Measurements from ENCODE around the gene TNFRSF1B.

Gene TNFRSF1B

DNA sequence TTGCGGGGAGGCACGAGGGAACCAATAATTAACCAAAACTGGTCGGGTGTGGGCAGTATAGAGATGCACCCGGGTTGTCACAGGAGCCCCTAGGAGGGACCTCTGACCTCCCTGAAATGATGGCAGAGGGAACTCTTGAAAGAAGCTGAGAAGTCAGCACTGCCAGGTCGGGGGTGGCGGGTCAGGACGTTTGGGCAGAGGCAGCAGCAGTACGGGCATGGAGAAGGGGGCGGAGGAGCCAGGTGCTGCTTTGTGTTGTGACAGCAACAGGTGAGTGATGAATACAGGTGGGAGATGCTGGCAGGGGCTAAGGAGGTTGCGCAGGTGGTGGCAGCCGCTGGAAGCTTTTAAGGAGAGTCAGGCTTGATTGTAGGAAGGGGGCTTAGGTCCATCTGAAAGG lies 11.7 kb downstream of the TNFRSF1B start:
- TF ChIP-seq, protein P1, sequence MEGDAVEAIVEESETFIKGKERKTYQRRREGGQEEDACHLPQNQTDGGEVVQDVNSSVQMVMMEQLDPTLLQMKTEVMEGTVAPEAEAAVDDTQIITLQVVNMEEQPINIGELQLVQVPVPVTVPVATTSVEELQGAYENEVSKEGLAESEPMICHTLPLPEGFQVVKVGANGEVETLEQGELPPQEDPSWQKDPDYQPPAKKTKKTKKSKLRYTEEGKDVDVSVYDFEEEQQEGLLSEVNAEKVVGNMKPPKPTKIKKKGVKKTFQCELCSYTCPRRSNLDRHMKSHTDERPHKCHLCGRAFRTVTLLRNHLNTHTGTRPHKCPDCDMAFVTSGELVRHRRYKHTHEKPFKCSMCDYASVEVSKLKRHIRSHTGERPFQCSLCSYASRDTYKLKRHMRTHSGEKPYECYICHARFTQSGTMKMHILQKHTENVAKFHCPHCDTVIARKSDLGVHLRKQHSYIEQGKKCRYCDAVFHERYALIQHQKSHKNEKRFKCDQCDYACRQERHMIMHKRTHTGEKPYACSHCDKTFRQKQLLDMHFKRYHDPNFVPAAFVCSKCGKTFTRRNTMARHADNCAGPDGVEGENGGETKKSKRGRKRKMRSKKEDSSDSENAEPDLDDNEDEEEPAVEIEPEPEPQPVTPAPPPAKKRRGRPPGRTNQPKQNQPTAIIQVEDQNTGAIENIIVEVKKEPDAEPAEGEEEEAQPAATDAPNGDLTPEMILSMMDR (IDR thresholded peaks at IDR 0.05; ENCODE audit: low read depth, low read length): no peak
- no peak for DNase-seq (ENCODE audit: extremely low read depth, low read depth)

DNA sequence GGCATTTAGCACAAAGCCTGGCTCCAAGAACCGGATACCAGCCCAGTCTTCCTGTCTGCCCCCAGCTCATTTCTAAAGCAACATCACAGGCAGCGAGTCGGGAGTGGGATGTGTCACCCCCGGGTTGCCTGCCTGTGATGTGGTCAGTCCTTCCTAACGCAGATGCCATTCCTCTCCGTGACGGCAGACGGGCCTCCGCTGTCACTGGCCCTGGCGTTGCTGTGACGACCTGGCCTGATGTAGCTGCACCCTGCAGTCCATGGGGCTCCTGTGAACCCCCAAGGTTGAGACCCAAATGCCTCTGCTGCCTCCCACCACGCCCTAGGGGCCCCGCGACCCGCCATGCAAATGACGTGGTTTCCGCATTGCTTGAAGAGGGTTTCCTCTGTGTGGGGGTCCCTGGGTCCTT lies 12.3 kb downstream of the TNFRSF1B start:
- no peak for DNase-seq (ENCODE audit: extremely low read depth, low read depth)
- TF ChIP-seq, protein P1 (IDR thresholded peaks at IDR 0.05; ENCODE audit: low read depth, low read length): no peak

DNA sequence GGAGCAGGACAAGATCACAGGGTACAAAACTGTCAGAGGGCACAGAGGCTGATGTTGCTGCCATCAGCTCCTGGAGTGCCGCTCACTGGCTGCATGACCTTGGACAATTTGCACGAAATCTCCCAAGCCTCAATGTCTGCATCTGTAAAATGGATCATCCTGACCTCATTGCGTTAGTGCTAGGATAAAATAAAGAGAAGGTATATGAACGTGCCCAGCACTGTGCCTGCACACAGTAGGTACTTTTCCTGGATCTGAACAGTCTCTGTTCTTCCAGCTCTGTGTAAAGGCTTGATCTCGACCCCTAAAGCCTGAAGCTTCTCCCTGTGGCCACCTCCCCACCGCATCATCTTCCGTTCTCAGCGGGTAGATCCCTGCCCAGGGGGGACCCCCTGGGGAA lies 12.9 kb downstream of the TNFRSF1B start:
- DNase-seq (ENCODE audit: extremely low read depth, low read depth): no peak
- TF ChIP-seq, protein P1 (IDR thresholded peaks at IDR 0.05; ENCODE audit: low read depth, low read length): no peak

DNA sequence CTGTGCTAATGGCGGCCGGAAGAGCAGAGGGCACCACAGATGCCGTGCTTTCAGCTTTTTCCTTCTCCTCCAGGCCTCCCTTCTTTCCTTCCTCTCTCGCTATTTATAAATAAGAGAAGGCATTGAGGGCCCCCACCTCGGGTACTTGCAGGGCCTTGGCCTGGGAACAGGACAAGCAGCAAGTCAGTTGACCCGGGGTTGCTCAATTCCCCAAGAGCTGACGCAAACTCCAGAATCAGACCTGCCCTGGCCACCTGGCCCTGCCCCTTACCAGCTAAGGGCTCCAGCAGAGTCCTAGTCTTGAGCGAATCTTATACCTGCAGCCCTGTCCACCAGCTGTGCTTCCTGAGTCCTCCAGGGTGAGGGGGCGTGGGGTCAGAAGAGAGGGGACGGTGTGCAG lies 13.5 kb downstream of the TNFRSF1B start:
- DNase-seq (ENCODE audit: extremely low read depth, low read depth): no peak
- TF ChIP-seq, protein P1 (IDR thresholded peaks at IDR 0.05; ENCODE audit: low read depth, low read length): no peak

DNA sequence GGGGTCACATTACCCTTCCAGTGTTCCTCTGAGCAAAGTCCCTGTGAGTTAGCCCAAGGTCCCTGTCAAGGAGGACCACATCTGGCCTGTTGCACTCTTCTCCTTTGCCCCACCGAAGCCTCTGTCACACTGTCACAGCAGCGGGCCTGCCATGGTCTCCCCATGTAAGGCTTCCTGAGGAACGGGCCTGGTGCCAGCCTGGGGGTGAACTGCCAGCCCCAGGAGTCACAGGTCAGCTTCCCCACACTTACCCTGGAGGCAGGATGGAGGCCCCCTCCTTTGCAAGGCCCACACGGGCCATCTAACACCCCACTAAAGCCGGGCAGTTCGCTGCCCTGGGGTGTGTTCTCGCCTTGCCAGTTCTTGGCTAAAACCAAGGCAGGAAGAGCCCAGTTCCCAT lies 14.1 kb downstream of the TNFRSF1B start:
- no peak for DNase-seq (ENCODE audit: extremely low read depth, low read depth)
- TF ChIP-seq, protein P1 (IDR thresholded peaks at IDR 0.05; ENCODE audit: low read depth, low read length): no peak

DNA sequence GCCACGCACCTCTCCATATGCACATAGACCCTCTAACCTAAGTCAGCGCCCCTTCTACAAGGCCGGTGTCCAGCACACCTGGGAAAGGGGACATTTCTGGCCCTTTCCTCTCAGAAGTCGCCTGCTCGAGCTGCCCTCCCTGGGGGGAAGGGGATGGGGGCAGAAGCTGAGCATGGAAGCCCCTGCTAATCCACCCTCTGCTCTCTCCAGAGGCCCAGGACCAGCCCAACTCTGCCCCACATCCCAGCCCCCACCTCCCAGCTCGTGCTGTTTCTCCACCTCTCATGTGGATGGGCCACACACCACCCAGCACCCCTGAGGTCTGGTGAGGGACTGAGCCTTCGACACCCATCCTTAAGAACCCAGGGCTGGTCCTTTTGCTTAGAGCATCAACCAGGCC lies 14.8 kb downstream of the TNFRSF1B start:
- TF ChIP-seq, protein P1 (IDR thresholded peaks at IDR 0.05; ENCODE audit: low read depth, low read length): no peak
- DNase-seq (ENCODE audit: extremely low read depth, low read depth): no peak

DNA sequence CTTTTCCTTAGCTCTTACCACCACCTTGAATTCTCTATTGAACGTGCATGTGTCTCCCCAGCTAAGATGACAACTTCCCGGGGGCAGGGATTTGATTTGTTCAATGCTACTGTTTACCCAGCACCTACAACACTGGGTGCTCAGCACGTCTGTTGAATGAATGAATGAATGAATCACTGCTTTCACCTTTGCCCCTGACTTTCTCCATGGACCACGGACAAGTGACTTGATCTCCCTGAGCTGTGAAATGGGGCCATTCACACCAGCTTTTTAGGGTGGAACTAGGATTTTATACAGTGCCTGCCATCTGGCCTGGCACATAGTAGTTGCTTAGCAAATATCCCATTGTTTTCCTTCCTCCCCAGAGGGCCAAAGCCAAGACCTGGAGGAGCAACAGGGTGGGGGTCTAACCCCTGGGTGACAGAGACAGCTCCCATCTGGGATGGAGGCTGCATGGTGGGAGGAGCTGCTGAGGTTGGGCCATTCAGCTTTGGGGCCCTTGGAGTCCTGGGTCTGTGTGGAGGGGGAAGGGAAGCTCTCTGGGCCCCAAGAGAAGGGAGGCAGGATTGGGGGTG lies 15.7 kb downstream of the TNFRSF1B start:
- TF ChIP-seq, protein P1 (IDR thresholded peaks at IDR 0.05; ENCODE audit: low read depth, low read length): no peak
- no peak for DNase-seq (ENCODE audit: extremely low read depth, low read depth)
